ENCODE results near the gene RHOB. TPM values are rescaled to one million over a fixed set of nuclear protein-coding genes. Genes with fewer than 3 reads are reported as not detected.
"Not testable (repeated sequence)": the region's sequence is repeated elsewhere in the genome, so short reads cannot be mapped to it uniquely, and the experiment has no call there.

RHOB gene
- total and polyA plus RNA-seq, 2 donors (not counting 1 experiment from before 2014, with no cell fraction given), result 63.0 to 1,037 TPM

DNA sequence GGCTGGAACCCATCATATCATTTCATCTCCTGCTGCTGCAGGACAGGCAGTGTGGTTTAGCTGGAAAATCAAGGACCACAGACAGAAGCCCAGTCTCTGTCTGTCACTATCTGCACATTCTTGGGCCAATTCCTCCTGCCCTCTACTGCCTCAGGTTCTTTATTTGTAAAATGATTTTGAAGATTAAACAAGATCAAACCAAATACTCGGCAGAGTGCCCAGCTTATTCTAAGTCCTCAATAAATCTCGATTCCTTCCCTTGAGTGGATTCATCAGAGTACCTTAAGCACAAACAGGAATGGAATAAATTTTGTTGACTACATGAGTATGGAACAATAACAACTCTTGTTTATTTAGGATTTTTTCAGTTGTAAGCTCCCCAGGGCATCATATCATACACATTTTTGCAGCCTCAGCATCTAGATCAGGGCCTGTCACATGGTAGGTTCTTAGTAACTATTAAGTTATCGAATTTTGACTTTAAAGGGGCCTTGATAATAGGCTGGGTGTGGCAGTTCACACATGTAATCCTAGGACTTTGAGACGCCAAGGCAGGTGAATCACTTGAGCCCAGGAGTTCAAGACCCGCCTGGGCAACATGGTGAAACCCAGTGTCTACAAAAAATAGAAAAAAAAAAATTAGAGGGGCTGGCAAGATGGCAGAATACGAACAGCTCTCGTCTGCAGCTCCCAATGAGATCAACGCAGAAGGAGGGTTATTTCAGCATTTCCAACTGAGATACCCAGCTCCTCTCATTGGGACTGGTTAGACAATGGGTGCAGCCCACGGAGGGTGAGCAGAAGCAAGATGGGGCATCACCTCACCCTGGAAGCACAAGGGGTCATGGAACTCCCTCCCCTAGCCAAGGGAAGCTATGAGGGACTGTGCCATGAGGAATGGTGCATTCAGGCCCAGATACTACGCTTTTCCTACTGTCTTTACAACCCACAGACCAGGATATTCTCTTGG lies 11.1 kb downstream of the RHOB start:
- WGBS (ENCODE audit: insufficient coverage), result 98% methylated on average over 6 of the region's 10 CpGs
- Histone ChIP-seq H3K4me2 (replicated peaks; ENCODE audit: low read depth, low read length, poor library complexity, severe bottlenecking) (no peak overlapping the region), H3K9me3 (ENCODE audit: control extremely low read depth in 1 of 3, control insufficient read depth in 2 of 3, insufficient read depth in 1 of 3, low read length in 2 of 3) (no peaks in the 10 kb centered on the region), H3K4me3 (ENCODE audit: control extremely low read depth in 1 of 5, extremely low read depth in 1 of 5, insufficient read depth in 1 of 5, low read depth in 2 of 5, low read length in 4 of 5) (no peak overlapping the region), H3K27me3 (replicated peaks in 1 of 4; ENCODE audit: control extremely low read depth in 1 of 4, control insufficient read depth in 3 of 4, insufficient read depth in 4 of 4, low read length in 3 of 4) (peaks cover 0 to 13% (median 3%) of the 10 kb centered on the region in 4 experiments), H3K79me2 (ENCODE audit: control insufficient read depth, insufficient read depth, low read length) (no peaks in the 10 kb centered on the region), H3K4me1 (ENCODE audit: control insufficient read depth in 2 of 2, insufficient read depth in 2 of 2, low read length in 2 of 2) (no peaks in the 10 kb centered on the region), H3K27ac (ENCODE audit: low read length in 2 of 2) (no peak overlapping the region), H3K9ac (ENCODE audit: low read length) (no peak overlapping the region), H3K36me3 (replicated peaks in 1 of 2; ENCODE audit: control extremely low read depth in 1 of 2, control insufficient read depth in 1 of 2, extremely low read depth in 1 of 2, insufficient read depth in 2 of 2, low read length in 1 of 2) (no peaks in the 10 kb centered on the region), H4K20me1 (ENCODE audit: control insufficient read depth, insufficient read depth, low read length, poor library complexity, severe bottlenecking) (no peaks in the 10 kb centered on the region), H2AFZ (ENCODE audit: insufficient read depth, low read depth, low read length, poor library complexity, severe bottlenecking) (no peak overlapping the region)
- CTCF ChIA-PET, result interaction anchor here (0.6 to 2.1 kb wide), 6 partner anchors 9 to 184 kb away, joined by 3 to 7 read pairs (median 3); partner anchors contain the start of gene RHOB
- no peaks in the 10 kb centered on the region for H3K9me3 Mint-ChIP-seq (ENCODE audit: insufficient read depth)
- H3K4me3 Mint-ChIP-seq, result no peak overlapping the region
- peaks cover 35% of the 10 kb centered on the region for H3K27me3 Mint-ChIP-seq
- H3K4me1 Mint-ChIP-seq, result no peaks in the 10 kb centered on the region
- intact Hi-C loops (cut with micrococcal nuclease), result no loop called here
- POLR2A ChIA-PET, result no interaction called here
- DNase-seq, result no peak
- H3K27ac Mint-ChIP-seq, result no peak overlapping the region
- TF ChIP-seq, protein P1, sequence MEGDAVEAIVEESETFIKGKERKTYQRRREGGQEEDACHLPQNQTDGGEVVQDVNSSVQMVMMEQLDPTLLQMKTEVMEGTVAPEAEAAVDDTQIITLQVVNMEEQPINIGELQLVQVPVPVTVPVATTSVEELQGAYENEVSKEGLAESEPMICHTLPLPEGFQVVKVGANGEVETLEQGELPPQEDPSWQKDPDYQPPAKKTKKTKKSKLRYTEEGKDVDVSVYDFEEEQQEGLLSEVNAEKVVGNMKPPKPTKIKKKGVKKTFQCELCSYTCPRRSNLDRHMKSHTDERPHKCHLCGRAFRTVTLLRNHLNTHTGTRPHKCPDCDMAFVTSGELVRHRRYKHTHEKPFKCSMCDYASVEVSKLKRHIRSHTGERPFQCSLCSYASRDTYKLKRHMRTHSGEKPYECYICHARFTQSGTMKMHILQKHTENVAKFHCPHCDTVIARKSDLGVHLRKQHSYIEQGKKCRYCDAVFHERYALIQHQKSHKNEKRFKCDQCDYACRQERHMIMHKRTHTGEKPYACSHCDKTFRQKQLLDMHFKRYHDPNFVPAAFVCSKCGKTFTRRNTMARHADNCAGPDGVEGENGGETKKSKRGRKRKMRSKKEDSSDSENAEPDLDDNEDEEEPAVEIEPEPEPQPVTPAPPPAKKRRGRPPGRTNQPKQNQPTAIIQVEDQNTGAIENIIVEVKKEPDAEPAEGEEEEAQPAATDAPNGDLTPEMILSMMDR (IDR thresholded peaks at IDR 0.05), result no peak
- TF ChIP-seq EZH2 (IDR thresholded peaks at IDR 0.05; ENCODE audit: borderline replicate concordance, insufficient read depth, low read depth, low read length, poor library complexity, severe bottlenecking), result no peak
- ATAC-seq (ENCODE audit: low read depth), result no peak

DNA sequence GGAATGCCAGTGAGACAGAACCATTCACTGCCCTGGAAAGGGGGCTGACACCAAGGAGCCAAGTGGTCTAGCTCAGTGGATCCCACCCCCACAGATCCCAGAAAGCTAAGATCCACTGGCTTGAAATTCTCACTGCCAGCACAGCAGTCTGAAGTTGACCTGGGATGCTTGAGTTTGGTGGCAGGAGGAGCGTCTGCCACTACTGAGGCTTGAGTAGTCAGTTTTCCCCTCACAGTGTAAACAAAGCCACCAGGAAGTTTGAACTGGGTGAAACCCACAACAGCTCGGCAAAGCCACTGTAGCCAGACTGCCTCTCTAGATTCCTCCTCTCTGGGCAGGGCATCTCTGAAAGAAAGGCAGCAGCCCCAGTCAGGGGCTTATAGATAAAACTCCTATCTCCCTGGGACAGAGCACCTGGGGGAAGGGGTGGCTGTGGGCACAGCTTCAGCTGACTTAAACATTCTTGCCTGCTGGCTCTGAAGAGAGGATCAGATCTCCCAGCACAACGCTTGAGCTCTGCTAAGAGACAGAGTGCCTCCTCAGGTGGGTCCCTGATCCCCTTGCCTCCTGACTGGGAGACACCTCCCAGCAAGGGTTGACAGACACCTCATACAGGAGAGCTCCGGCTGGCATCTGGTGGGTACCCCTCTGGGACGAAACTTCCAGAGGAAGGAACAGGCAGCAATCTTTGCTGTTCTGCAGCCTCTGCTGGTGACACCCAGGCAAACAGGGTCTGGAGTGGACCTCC lies 12.0 kb downstream of the RHOB start:
- H3K9ac ChIP-seq (ENCODE audit: low read length); H2AFZ ChIP-seq (ENCODE audit: insufficient read depth, low read depth, low read length, poor library complexity, severe bottlenecking); H3K9me3 Mint-ChIP-seq (ENCODE audit: insufficient read depth); H3K9me3 ChIP-seq (ENCODE audit: control extremely low read depth in 1 of 3, control insufficient read depth in 2 of 3, insufficient read depth in 1 of 3, low read length in 2 of 3); H3K4me3 Mint-ChIP-seq; H3K27ac ChIP-seq (ENCODE audit: low read length in 2 of 2); intact Hi-C loops (cut with micrococcal nuclease); H3K79me2 ChIP-seq (ENCODE audit: control insufficient read depth, insufficient read depth, low read length); H3K4me2 ChIP-seq (replicated peaks; ENCODE audit: low read depth, low read length, poor library complexity, severe bottlenecking); ATAC-seq (ENCODE audit: low read depth); H3K27me3 ChIP-seq (replicated peaks in 1 of 4; ENCODE audit: control extremely low read depth in 1 of 4, control insufficient read depth in 3 of 4, insufficient read depth in 4 of 4, low read length in 3 of 4); POLR2A ChIA-PET; H3K27ac Mint-ChIP-seq; DNase-seq; H3K4me1 Mint-ChIP-seq; H4K20me1 ChIP-seq (ENCODE audit: control insufficient read depth, insufficient read depth, low read length, poor library complexity, severe bottlenecking); H3K4me3 ChIP-seq (ENCODE audit: control extremely low read depth in 1 of 5, extremely low read depth in 1 of 5, insufficient read depth in 1 of 5, low read depth in 2 of 5, low read length in 4 of 5); H3K4me1 ChIP-seq (ENCODE audit: control insufficient read depth in 2 of 2, insufficient read depth in 2 of 2, low read length in 2 of 2); H3K36me3 ChIP-seq (replicated peaks in 1 of 2; ENCODE audit: control extremely low read depth in 1 of 2, control insufficient read depth in 1 of 2, extremely low read depth in 1 of 2, insufficient read depth in 2 of 2, low read length in 1 of 2): not testable (repeated sequence)
- CTCF ChIA-PET, result interaction anchor here (1.1 to 1.9 kb wide), 4 partner anchors 10 to 183 kb away, joined by 3 to 7 read pairs (median 3); no protein-coding TSS in a partner anchor
- peaks cover 29% of the 10 kb centered on the region for H3K27me3 Mint-ChIP-seq
- WGBS (ENCODE audit: insufficient coverage), result 100% methylated on average over 1 of the region's 5 CpGs
